Measurements from ENCODE around the gene VEPH1. TPM values are rescaled to one million over a fixed set of nuclear protein-coding genes. Genes with fewer than 3 reads are reported as not detected.

The VEPH1 gene
- total RNA-seq, 1 donor from 2014 or later, result 11.6 TPM

GRCh38 chr3:157477441-157477840 lies 25.8 kb downstream of the VEPH1 start:
- no peak for DNase-seq (ENCODE audit: low spot score)

DNA sequence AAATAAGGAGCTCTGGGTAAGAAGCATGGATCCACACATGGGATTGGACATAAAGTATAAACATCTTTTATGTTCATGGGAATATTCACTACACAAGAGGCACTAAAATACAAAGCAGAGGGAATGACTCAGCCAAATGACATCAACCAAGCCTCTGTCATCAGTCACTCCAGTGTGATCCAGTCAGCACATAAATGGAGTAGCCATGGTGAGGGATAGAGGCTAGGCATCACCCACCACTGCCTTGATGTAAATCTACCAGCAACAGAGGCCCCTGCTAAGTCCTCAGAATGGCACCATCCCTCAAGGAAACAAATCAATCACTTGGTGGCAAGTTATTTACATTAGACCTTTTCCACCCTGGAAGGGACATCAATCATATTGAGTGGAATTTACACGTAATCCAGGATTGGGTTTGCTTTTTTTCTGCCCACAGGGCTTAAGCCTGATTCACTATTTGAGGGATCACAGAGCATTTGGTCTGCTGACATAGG lies 27.2 kb downstream of the VEPH1 start:
- peak; percentile 23 for DNase-seq (ENCODE audit: low spot score)

GRCh38 chr3:157472648-157473047 lies 30.6 kb downstream of the VEPH1 start:
- DNase-seq (ENCODE audit: low spot score), result no peak

GRCh38 chr3:157471064-157471463 lies 32.2 kb downstream of the VEPH1 start:
- no peak for DNase-seq (ENCODE audit: low spot score)

- DNase-seq (ENCODE audit: low spot score), result no peak
Measured at GRCh38 chr3:157469561-157470294, 33.5 kb downstream of the VEPH1 start.

GRCh38 chr3:157467200-157467599 lies 36.0 kb downstream of the VEPH1 start:
- DNase-seq (ENCODE audit: low spot score), result no peak

- no peak for DNase-seq (ENCODE audit: low spot score)
Measured at GRCh38 chr3:157465741-157466140, 37.5 kb downstream of the VEPH1 start.

DNA sequence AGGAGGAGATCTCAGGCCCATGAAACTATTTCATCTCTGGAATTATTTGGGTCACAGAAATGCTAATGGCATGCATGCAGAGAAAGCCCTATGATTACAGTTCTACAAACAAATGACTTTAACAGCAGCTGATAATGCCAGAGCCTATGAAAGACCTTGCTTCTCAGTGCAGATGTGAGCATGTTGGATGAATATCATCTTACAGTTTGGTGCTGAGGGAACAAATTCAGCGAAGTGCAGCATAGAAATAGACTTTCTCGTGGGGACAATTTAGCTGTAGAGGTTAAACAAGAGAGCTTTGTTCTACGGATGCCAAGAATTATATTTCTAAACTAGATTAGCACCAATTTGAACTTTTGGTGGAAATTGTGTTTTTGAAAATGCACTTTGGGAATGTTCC lies 38.9 kb downstream of the VEPH1 start:
- no peak for DNase-seq (ENCODE audit: low spot score)

DNA sequence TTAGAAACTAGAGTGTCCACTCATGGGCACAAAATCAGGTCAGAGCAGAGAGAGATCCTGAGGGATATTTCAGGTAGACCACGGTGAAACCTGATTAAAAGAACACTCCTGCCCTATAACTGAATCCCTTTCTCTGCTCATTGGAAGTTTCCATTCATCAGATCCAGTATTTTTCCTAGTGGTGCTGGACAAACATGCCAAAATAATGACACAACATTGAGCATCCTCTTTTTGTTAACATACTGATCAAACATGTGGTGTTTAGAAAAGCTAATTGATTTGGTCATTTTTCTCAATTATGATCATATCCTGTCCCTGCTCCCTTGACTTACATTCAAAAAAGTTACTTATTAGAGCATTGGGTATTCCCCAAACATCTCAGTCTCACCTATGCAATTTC lies 39.4 kb downstream of the VEPH1 start:
- no peak for DNase-seq (ENCODE audit: low spot score)

DNA sequence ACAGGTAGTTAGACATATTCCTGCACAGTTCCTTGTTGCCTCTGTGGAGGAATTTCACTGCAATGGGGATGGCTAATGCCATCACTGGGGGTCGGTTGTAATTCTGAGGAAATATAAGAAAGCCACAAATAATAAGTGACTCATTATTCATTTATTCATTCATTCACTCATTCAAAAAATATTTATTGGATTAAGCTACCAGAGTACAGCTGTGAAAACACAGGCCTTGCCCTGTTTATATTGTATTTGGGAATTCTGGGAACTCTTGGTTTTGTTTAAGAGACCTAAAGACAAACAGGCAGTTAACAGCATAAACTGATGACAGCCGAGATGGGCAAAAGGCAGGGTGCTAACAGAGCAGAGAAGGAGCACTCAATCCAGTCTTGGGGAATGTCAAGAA lies 43.0 kb downstream of the VEPH1 start:
- no peak for DNase-seq (ENCODE audit: low spot score)

DNA sequence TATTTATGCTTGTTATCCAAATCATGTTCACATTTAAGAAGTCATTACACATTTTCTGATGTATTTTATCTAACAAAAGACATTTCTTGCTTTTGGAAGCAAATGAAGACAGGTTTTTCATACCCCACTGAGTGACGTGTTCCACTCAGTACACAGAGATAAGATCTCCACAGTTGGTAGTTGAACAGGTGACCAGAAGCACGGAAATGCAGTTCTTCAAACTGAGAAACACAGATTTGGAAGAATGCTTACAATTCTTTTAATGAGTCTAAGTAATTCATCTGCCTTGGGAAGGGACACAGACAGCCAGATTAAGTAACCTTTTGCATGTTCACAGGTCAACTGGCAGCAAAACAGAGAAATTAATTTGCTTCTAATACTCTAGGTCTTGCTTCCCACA lies 43.5 kb downstream of the VEPH1 start:
- no peak for DNase-seq (ENCODE audit: low spot score)

DNA sequence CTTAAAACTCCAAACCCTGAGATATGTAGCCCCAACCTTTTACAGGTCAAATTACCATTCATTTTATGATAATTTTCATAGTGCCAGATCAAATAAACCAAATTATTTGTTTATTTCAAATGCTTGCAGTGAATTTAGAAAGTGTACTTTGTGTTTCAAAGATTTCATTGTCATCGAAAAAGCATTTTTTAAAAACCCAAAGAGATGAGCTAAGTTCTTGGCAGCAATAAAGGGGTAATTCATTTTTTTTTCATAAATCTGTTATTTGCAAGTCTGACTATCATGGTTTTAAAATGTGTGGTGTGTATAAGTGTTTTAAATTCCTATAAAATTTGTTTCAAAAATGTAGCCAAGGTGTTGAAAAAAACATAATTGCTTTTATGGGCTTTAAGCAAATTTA lies 49.4 kb downstream of the VEPH1 start:
- DNase-seq (ENCODE audit: low spot score), result no peak

GRCh38 chr3:157452097-157452496 lies 51.1 kb downstream of the VEPH1 start:
- no peak for DNase-seq (ENCODE audit: low spot score)

GRCh38 chr3:157447026-157447694 lies 56.1 kb downstream of the VEPH1 start:
- peak; percentile 53 for DNase-seq (ENCODE audit: low spot score)

DNA sequence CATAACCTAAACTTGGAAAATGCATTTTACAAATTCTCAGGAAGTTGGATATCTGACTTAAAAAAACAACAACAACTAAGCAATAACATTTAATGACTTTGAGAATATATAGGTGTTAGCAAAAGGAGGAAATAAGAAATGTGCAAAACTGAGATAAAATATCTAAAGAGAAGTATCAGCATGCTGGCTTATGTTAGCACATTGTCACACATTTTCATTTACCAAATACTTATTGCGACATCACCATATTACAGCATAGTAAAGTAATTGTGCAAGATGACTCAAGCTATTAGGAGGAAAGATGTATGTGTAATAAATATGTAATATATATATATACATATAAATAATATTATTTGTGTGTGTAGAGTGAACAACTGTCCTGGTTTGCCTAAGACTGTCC lies 57.4 kb downstream of the VEPH1 start:
- DNase-seq (ENCODE audit: low spot score), result no peak

DNA sequence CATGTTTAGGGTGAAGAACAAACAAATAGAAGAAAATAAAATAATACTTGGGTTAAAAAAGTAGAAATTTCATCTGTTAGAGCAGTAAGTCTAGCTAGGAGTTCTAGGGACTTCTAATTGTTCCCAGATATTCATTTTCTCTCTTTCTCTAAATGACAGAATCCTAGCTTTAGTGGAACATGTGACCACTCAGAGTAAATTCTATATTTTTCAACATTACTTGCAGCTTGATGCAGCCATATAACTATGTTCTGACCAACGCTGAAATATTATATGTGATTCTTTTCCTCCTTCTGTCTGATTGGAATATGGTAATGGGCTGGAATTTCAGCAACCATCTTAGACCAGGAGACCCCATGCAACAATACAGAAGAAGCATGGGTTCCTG lies 58.4 kb downstream of the VEPH1 start:
- DNase-seq (ENCODE audit: low spot score), result no peak

DNA sequence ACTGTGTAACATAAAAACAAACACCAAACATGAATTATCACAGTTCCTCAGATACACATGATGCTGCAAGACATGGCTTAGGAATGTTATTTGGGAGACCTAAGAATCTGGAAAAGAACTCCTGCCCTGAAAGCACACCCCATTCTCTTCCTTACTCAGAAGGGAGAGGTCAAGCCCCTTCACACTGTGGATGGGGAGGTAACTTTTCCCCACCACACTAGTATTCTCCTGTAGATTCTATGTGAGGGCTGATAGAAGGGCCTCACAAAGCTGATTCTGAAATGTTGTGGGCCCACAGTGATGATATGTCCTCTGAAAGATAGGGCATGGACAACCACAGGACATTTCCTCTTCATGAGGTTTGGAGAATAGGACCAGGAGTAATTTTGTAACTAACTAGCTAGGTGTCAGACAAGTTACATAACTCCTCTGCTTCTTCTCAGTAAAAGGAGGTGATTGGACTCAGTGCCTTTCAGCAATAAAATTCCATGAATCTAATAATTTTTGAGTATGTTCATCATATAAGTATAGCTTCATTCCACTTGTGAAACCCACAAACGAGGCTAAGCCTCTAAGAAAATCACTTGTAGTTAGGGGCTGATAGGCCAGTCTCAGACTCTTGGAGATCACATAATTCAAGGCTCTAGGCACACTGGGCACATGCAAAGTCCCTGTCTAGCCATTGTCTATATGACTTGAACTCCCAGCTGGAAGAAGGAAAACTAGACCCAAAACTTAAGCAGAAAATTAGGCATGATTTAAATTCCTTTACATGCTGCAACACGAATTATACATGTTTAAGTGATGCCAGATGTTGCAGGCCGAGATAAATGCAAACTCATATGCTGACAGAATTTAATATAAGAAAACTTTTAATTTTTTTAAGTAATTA lies 59.1 kb downstream of the VEPH1 start:
- no peak for DNase-seq (ENCODE audit: low spot score)

GRCh38 chr3:157442729-157443128 lies 60.5 kb downstream of the VEPH1 start:
- DNase-seq (ENCODE audit: low spot score), result no peak

GRCh38 chr3:157441102-157441624 lies 62.1 kb downstream of the VEPH1 start:
- no peak for DNase-seq (ENCODE audit: low spot score)

DNA sequence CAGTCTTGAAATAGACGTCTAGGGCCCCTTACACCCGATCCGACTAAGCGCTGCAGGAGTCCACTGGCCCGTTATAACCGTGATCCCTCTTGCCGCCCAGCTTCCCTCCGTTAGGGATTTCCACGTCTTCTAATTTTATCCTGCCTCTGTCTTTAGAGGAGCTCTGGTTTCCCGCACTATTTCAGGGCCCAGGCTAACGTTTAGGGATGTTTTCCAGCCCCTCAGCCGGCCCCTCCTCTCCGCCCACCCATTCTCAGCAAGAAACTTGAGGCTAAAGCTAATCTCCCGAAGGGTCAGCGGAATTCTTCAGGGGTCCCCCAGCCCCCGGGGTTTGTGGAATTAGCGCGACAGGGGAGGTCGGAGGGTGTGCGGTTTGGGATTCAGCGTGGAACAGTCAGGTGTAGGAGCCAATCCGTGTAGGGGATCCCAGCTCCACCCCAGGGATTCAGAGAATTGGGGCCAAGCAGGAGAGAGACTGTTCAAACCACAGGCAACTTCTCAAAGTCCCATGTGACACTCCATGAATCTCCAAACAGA lies 65.0 kb downstream of the VEPH1 start:
- DNase-seq (ENCODE audit: low spot score), result no peak

- DNase-seq (ENCODE audit: low spot score), result peak; percentile 71
Measured at GRCh38 chr3:157436583-157437291, 66.5 kb downstream of the VEPH1 start, which contains the start of gene PTX3. Gene PTX3, plus strand, starts transcription at chr3:157436850. Its CDS starts 84 bp downstream, at chr3:157436934.
